Skeletal muscle tissue (tissue), 4 donors: ENCODE data around the gene IL15RA. TPM values are rescaled to one million over a fixed set of nuclear protein-coding genes. Genes with fewer than 3 reads are reported as not detected.

ENCODE experiments used
- H3K27ac ChIP-seq: one replicate; pipeline ENCODE4 v1.7.0; 2013; ENCODE audit warnings: mild to moderate bottlenecking, low read depth, low read length, inconsistent platforms
- H3K27me3 ChIP-seq, 3 donors: one replicate each; pipeline ENCODE4 v1.7.0; 2013; ENCODE audit warnings: low read length in 3 of 3; ENCODE audit not compliant: control insufficient read depth in 3 of 3, insufficient read depth in 3 of 3
- H3K36me3 ChIP-seq, 3 donors: one replicate each; pipeline ENCODE4 v1.7.0; 2013; ENCODE audit warnings: low read length in 3 of 3; ENCODE audit not compliant: control insufficient read depth in 3 of 3, insufficient read depth in 3 of 3
- H3K4me1 ChIP-seq, 3 donors: one replicate each; pipeline ENCODE4 v1.7.0; 2013; ENCODE audit warnings: low read length in 3 of 3, mild to moderate bottlenecking in 3 of 3; ENCODE audit not compliant: control insufficient read depth in 3 of 3, insufficient read depth in 3 of 3
- H3K4me3 ChIP-seq, 3 donors: one replicate each; pipeline ENCODE4 v1.7.0; 2013; ENCODE audit warnings: low read length in 3 of 3
- H3K9ac ChIP-seq, 3 donors: one replicate each; pipeline ENCODE4 v1.7.0; 2013; ENCODE audit warnings: low read length in 3 of 3, mild to moderate bottlenecking in 3 of 3, moderate library complexity in 2 of 3, low read depth in 1 of 3
- H3K9me3 ChIP-seq, 3 donors: one replicate each; pipeline ENCODE4 v1.7.0; 2013; ENCODE audit warnings: low read length in 3 of 3; ENCODE audit not compliant: control insufficient read depth in 3 of 3
- total RNA-seq: library from RNA; depleted of rRNA; stranded (reverse); fragments of >200 nt; gene quantifications from one replicate; pipeline ENCODE4 v1.2.3, GENCODE V29; 2014
- donor health status: Osteomylitis.

IL15RA gene
- total RNA-seq, 1 donor from 2014 or later = 1.6 TPM

DNA sequence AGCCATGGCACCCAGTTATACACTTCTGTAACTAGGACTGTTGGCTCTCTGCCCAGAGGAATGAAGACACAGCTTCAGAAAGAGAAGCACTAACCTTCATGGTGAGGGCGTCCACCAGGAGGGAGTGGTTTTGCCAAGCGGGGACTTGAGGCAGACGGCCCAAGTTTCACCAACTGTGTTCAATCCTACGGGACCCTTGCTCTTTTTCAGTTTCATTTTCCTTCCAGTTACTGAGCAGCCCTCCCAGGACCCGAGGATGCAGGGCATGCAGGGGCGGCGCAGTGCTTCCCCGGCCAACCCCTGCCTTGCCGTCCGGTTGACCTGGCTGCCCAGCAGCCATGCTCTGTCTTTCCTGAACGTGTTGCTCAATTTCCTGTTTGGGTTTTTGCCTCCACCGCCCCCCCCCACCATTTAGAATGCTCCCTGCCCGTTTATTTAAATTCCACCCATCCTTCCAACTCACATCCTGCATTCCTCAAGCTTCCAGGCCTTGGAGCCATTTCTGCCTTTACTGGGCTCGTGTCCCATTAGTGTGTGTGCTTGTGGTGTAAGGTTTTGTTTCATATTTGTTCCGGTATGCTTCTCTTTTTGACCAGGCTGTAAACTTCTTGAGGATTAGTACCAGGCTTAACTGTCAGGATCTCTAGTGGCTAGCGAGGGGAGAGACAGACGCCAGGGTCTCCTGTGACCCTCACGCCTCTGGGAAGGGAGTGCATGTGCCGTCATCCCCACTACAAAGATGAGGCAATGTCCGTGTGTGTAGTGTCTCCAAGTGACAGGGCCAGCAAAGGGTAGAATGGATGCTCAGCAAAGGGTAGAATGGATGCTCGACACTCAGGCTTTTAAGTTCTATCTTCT, 31.6 kb downstream of the IL15RA start:
- H3K9ac ChIP-seq = peak overlapping the region in 2 of 3 donors; percentile 47 to 50
- H3K36me3 ChIP-seq = no peaks in the 10 kb centered on the region
- H3K27me3 ChIP-seq = no peaks in the 10 kb centered on the region
- H3K4me1 ChIP-seq = peaks cover 42 to 49% (median 42%) of the 10 kb centered on the region in 3 donors
- peak overlapping the region; percentile 91 for H3K27ac ChIP-seq
- H3K4me3 ChIP-seq = peak overlapping the region; percentile 22 to 45 (median 26)
- no peaks in the 10 kb centered on the region for H3K9me3 ChIP-seq

DNA sequence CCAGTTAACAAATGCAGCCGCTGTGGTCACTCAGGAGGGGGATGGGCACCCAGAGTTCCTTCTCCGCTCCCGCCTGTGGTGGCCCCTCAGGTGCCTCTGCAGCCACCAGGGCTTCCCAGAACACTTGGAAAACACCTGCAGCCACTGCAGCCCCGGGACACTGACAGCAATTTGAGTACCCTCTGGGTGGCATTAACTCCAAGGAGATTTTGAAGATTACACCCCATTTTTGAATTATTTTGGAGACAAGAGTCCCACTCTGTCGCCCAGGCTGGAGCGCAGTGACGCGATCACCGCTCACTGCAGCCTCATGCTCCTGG, 32.2 kb downstream of the IL15RA start:
- peak overlapping the region; percentile 7 to 50 (median 44) for H3K9ac ChIP-seq

DNA sequence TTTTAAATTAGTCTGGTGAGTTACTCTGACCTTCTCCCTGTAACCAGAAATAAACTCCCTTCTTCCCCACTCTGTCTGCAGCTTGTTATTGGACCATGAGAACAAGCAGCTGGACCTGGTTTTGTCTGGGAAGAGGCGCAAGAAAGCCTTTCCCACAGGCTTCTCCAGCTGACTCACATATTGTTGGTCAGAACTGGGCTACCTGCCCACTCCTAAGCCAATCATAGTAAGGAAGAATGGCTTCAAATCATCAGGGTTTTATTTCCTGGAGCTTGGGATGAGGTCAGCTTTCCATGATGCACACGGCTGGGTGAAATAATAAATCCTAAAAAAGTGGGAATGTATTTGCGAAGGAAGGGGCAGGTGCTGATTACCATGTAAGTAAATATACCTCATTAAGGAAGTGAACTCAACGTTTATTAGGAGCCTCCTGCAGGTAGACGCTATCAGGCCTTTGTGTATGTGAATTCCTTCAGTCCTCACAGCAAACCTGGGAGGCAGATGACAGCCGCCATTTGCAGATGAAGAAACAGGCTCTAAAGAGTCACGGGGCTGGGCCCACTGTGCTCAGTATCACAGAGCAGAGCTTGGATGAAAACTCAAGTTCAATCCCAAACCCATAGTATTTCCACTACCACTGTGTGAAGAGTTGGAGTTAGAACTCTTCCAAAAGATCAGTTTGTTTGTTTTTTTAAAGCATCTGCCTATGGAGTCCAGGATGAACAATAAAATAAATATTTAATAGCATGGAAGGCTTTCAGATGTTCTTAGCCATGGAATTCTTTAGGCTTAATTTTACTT, 32.8 kb downstream of the IL15RA start:
- no peaks in the 10 kb centered on the region for H3K27me3 ChIP-seq
- H3K9ac ChIP-seq = peak overlapping the region in 2 of 3 donors; percentile 44 to 54
- no peaks in the 10 kb centered on the region for H3K9me3 ChIP-seq
- peak overlapping the region; percentile 91 for H3K27ac ChIP-seq
- peak overlapping the region in 2 of 3 donors; percentile 13 to 26 for H3K4me3 ChIP-seq
- H3K36me3 ChIP-seq = no peaks in the 10 kb centered on the region
- peaks cover 38 to 42% (median 41%) of the 10 kb centered on the region in 3 donors for H3K4me1 ChIP-seq

More for the DNA sequence above, 32.2 kb downstream of the IL15RA start:
- Histone ChIP-seq H3K4me1 (peaks cover 38 to 43% (median 42%) of the 10 kb centered on the region in 3 donors), H3K27ac (peak overlapping the region; percentile 91), H3K27me3 (no peaks in the 10 kb centered on the region), H3K4me3 (peak overlapping the region; percentile 22 to 45 (median 26)), H3K36me3 (no peaks in the 10 kb centered on the region), H3K9me3 (no peaks in the 10 kb centered on the region)

DNA sequence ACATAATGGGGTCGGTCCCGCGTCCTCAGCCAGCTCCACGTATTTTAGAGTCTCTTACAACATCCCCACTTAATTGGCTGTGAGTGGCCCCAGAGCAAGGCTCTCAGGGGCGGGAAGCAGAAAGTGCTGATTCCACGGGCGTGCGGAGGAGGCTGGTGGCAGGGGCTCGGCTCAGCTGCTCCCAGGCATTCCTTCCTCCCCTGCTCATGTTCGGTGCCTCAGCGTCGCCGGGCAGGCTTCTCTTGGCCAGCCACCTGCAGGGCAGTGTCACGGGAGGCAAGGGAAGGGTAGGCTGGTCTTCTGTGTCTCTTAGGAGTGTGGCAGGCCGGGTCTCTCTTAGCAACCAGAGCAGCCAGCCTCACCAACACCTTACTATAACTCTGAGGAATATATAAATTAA, 33.8 kb downstream of the IL15RA start:
- Histone ChIP-seq H3K9me3 (no peaks in the 10 kb centered on the region), H3K9ac (peak overlapping the region; percentile 54 to 65 (median 57)), H3K36me3 (peaks cover 2 to 4% (median 3%) of the 10 kb centered on the region in 3 donors), H3K27ac (peak overlapping the region; percentile 91), H3K27me3 (no peaks in the 10 kb centered on the region), H3K4me3 (peak overlapping the region; percentile 23 to 54 (median 27)), H3K4me1 (peaks cover 34 to 41% (median 39%) of the 10 kb centered on the region in 3 donors)

DNA sequence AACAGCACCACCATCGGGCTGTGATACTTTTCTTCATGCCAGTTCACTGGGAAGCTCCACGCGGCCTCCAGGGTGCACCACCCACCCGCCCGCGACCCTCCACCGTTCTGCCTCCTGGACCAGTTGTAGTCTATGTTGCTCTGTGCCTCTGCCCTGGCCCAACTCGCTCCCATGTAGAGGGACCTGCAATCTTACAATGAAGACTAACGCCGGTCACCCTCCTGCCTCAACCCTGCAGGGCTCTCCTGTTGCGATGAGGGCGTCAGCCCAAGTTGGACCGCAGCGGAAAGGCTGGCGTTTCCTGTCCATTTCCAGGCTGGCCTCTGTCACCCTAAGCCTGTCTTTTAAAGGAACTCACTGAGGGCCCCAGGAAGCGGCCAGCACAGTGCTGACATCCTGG, 34.9 kb downstream of the IL15RA start:
- H3K27ac ChIP-seq = peak overlapping the region; percentile 57
- peak overlapping the region in 1 of 3 donors; percentile 8 for H3K9ac ChIP-seq
- H3K9me3 ChIP-seq = no peaks in the 10 kb centered on the region
- peaks cover 34 to 41% (median 39%) of the 10 kb centered on the region in 3 donors for H3K4me1 ChIP-seq
- no peaks in the 10 kb centered on the region for H3K27me3 ChIP-seq
- H3K4me3 ChIP-seq = no peak overlapping the region
- peaks cover 12 to 15% (median 14%) of the 10 kb centered on the region in 3 donors for H3K36me3 ChIP-seq

DNA sequence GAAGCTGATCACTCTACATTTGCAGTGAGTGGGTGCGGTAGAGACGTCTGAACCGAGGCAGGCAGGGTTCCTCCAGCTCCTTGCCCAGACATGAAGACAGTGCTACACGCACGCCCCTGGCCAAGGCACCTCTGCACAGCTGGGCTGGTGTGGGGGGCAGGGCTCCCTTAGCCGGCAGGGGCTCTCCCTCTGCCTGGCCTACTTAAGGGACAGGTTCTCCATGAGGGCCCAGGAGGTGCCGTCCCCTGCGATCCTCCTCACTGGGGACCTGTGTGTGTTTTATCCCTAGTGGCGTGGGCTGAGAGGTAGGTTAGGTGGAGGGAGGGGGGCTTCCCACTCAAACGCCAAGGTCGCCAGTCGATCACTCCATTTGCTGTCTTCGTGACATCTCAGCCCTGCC, 35.3 kb downstream of the IL15RA start:
- Histone ChIP-seq H3K9me3 (no peaks in the 10 kb centered on the region), H3K4me3 (no peak overlapping the region), H3K27me3 (no peaks in the 10 kb centered on the region), H3K9ac (peak overlapping the region in 2 of 3 donors; percentile 16 to 25), H3K4me1 (peaks cover 34 to 41% (median 39%) of the 10 kb centered on the region in 3 donors), H3K36me3 (peaks cover 15 to 19% (median 17%) of the 10 kb centered on the region in 3 donors), H3K27ac (peak overlapping the region; percentile 57)

DNA sequence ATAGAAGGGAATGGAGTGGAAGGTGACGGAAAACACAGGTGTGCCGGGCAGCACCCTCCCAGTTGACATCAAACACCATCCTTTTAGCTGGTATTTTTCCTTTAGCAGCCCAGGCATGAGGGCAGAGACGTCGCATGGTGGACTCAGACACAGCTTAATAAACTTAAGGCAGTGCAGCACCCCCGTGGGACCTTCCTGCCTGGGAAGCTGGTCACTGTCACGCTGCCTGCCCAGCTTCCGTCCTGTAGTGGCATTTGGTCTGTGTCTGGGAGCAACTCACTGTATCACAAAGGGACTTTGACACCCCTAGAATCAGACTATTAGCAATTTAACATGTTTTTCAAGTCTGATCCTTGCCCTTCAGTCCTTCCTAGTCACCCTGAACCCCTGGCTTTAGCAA, 35.8 kb downstream of the IL15RA start:
- Histone ChIP-seq H3K9me3 (no peaks in the 10 kb centered on the region), H3K27me3 (no peaks in the 10 kb centered on the region), H3K4me1 (peaks cover 34 to 39% (median 38%) of the 10 kb centered on the region in 3 donors), H3K36me3 (peaks cover 19 to 23% (median 21%) of the 10 kb centered on the region in 3 donors), H3K4me3 (no peak overlapping the region), H3K27ac (peak overlapping the region; percentile 57), H3K9ac (no peak overlapping the region)

DNA sequence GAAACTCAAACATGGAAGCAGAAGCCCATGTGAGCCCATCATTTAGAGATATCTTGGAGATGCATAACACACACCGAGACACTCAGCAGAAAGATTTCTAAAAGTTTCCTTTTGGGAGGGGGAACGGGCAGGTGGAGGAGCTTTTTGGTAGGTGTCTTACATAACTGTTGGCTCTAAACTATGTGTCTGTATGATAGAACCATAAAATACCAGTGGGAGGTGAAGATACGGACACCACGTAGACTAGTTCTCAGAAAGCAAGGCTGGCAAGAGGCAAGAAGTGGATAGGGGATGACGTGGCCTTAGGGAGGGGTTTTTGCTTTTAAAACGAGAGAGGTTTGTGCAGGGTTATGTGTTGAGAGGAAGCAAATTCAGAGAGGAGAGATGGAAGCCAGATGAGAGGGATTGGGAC, 36.5 kb downstream of the IL15RA start:
- no peak overlapping the region for H3K27ac ChIP-seq
- H3K9ac ChIP-seq = no peak overlapping the region

DNA sequence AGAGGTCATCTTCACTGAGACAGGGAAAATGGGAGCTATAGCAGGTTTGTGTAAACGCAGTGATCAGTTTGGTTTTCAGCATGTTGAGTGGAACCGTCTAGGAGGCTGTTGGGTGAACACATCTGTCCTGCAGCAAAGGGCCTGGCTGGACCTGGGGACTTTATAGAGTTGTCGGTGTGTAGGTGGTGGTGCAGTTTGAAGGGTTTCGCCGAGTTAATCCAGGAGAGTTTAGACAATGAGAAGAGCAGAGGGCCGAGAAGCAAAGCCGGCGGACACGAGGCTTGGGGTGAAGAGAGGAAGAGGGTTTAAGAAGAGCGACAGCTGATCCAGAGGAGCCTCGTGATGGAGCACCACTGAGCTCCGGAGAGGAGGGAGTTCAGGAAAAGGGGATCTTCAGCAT, 39.1 kb downstream of the IL15RA start:
- no peaks in the 10 kb centered on the region for H3K9me3 ChIP-seq
- H3K27me3 ChIP-seq = no peaks in the 10 kb centered on the region
- H3K4me1 ChIP-seq = peaks cover 9 to 16% (median 12%) of the 10 kb centered on the region in 3 donors
- H3K36me3 ChIP-seq = peaks cover 34 to 40% (median 35%) of the 10 kb centered on the region in 3 donors
- H3K9ac ChIP-seq = no peak overlapping the region
- H3K27ac ChIP-seq = no peak overlapping the region
- no peak overlapping the region for H3K4me3 ChIP-seq

More for the DNA sequence above, 36.5 kb downstream of the IL15RA start:
- no peaks in the 10 kb centered on the region for H3K9me3 ChIP-seq
- H3K27me3 ChIP-seq = no peaks in the 10 kb centered on the region
- peaks cover 31 to 35% (median 32%) of the 10 kb centered on the region in 3 donors for H3K4me1 ChIP-seq
- H3K36me3 ChIP-seq = peaks cover 25 to 29% (median 26%) of the 10 kb centered on the region in 3 donors
- no peak overlapping the region for H3K4me3 ChIP-seq
